ENCODE data around the gene PLP1.
"Not testable (repeated sequence)": the region's sequence is repeated elsewhere in the genome, so short reads cannot be mapped to it uniquely, and the experiment has no call there.

The PLP1 gene, protein sequence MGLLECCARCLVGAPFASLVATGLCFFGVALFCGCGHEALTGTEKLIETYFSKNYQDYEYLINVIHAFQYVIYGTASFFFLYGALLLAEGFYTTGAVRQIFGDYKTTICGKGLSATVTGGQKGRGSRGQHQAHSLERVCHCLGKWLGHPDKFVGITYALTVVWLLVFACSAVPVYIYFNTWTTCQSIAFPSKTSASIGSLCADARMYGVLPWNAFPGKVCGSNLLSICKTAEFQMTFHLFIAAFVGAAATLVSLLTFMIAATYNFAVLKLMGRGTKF

DNA sequence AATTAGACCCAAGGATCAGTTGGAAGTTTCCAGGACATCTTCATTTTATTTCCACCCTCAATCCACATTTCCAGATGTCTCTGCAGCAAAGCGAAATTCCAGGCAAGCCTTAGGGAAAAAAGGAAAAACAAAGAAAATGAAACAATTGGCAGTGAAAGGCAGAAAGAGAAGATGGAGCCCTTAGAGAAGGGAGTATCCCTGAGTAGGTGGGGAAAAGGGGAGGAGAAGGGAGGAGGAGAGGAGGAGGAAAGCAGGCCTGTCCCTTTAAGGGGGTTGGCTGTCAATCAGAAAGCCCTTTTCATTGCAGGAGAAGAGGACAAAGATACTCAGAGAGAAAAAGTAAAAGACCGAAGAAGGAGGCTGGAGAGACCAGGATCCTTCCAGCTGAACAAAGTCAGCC is at the start of gene PLP1:
Gene PLP1, plus strand, starts transcription at position 295 of the 400 bp plus-strand sequence. CDS start 156 bp downstream, outside the sequence.
- DNase-seq, result no peak

DNA sequence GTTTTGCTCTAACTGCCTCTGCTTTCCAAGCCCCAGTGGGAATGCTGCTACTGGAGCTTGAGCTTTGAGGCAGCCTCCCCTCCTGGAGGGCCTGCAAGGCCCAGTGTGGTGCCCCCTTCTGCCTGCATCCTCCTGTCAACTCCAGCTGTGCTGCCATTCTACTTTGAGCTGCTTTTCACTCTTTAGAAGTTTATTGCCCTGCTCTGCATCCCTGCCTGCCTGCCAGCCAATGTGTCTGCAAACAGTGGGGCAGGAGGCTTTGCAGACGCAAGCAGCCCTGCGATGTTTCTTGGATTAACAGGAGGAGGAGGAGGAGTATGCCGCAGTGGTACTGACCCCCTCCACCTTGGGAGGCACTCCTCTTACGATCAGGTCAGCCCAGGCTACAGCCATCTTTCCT is 49.5 kb upstream of the PLP1 start:
- DNase-seq, result no peak

DNA sequence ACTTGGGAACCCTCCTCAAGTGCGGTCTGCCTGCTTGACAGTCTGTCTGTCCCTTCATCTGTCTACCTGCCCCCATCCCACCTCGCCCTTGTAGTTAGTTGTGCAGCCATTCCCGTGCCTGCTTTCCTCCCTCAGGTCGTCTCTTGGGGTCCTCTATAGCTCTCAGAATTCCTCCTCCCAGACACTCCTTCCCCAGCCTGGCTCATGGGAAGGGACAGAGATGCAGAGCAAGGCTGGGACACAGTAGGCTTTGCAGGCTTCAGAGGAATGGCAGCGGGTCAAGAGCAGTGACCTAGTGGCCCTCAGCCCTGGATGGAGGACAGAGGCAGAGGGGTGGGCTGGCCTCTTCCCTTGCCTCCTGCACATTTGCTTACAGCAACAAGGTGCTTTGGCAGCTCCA is 47.6 kb upstream of the PLP1 start:
- no peak for DNase-seq

DNA sequence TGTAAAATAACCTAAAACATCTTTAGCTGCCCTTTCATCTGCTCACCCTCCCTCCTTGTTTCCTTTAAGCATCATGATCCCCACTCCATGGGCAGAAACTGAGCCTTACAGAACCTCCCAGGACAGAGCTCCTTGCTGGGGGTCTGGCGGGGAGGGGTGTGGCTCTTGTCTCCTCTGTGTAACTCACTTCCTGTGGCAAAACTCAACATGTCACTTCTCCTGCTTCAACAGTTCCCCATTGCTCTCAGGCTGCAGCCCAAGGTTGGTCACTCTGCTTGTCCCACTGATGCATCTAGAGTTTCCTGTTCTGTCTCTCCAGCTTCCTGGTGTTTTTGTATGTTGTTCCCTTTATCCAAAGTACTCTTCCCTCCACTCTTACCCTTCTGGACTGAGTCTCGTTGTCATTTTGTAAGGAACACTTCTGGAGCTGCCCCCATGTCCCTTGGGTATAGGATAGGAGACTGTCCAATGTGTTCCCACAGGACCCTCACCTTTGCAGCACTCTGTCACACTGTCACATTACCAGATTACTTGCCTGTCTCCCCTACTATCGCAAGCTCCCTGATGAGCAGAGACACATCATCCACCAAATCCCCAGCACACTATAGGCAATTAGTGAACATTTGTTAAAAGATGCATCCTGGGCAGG is 46.4 kb upstream of the PLP1 start:
- no peak for DNase-seq

DNA sequence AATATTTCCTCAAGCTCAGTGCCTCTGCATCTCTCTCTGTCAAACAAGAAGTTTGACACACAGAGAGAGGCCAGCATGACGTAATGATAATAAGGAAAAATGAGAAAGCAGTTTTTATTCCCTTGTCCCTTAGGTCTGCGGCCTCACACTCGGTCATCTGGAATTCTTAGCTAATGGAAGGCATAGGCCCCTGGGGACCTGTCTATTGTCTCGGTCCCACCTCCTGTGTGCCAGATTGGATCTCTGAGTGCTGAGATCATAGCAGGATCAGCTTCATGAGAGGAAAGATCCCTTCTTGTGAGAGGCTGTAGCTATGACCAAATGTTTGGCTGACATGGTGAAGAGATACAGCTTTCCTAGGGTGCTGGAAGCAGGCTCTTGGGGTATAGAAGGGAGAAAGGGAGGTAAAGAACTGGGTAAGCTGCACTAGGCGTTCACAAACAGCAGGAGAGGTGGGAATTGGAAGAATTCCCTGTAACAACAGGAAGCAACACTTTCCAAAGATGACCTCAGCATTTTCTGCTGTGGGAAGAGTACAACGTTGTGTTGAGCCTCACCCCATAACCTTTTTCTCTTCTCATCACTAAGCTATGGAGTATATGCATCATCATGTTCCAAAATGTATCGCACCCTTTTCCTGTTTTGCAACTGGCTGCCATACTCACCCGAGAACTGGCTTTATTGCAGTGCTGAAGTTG is 45.7 kb upstream of the PLP1 start:
- no peak for DNase-seq

DNA sequence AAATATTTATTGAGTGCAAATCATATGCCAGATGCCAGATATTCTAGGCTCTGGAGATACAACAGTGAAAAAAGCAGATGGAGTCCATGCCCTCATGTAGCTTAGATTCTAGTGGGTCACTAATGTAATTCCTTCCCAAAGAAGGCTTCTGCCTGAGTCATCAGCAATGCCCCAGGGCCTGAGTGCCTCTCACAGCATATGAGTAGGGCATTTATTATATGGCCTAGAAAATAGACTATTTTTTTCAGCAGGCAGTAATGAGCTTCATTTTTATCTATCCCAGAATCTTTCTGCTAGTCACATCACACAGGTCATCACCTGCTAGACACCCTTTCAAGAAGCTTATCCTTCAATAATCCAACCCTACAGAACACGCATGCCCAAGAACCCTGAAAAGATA is 43.6 kb upstream of the PLP1 start:
- DNase-seq, result no peak

DNA sequence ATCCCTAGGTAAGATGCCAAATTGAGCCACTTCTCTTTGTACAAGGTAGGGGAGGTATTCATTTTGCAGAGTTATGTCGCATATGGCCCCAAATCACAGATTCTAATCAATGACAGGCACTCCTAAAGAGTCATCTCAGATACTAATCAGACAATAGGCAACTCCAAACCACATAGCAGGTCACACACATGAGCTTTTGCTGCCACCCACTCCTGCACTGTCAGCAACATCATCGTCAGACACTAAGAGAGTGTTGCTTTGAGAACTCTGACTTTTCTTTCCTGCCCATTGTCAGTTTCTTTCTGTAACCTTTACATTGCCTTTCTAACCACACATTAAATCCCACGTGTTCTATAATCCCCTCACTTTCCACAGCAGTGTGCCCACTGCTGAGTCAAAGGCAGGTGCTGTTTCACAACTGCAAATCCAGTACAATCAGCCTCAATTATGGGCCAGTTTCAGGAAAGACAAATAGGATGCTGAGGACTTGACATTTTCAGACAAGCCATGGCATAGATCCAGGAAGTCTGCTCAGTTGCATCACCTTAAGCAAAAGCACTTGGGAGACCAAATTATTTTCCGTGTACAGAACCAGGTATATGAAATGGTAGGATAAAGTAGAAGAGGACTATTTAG is 42.4 kb upstream of the PLP1 start:
- DNase-seq, result no peak

DNA sequence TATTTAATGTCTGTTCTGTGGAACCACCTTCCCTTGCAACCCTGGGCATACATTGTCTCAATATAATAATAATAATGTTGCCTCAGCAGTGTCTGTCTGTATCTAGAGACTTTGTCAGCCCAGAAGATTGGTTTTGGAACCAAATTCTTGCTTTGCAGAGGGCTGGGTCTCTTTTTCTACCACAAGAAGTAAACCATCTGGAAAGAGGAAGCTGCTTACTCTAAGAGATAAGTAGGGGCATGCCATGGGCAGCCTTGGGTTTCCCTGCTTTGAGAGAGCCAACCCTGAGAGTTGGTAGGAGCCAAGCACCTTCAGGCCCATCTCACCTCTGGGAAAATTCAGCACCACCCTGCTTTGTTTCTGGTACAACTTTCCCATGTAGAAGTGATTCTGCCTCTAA is 38.9 kb upstream of the PLP1 start:
- DNase-seq, result no peak

DNA sequence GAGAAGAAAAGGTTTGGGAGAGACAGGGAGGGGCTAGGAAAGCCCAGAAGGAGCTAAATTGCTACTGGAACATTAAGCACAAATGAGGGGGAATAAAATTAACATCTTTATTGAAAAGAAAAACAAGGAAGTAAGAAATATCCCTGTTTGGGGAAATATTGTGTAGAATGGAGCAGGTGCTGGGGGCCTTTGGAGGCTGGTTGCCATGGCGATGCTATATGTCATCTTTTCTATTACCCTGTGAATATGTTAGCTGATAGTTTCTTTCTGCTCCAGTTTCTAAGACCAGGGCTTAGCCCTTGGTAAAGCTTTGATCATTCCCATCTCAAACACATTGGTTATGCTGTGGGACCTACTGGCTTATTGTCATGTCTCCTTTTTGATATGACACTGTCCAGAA is 37.2 kb upstream of the PLP1 start:
- no peak for DNase-seq

DNA sequence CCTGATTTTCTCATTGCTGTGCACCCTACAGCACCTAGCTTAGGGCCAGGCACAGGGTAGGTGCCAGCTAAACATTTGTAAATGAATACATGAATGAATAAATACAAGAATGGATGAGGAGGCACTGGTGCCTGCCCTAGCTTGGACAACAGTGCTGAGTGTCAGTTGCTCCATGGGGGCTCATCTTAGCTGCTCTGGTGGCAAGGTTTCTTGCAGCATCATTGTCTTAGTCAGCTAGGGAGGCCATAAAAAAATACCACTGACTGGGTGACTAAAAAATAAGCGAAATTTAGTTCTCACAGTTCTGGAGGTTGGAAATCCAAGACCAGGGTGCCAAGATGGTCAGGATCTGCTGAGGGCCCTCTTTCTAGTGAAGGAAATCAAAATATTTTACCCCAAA is 34.8 kb upstream of the PLP1 start:
- DNase-seq, result no peak

DNA sequence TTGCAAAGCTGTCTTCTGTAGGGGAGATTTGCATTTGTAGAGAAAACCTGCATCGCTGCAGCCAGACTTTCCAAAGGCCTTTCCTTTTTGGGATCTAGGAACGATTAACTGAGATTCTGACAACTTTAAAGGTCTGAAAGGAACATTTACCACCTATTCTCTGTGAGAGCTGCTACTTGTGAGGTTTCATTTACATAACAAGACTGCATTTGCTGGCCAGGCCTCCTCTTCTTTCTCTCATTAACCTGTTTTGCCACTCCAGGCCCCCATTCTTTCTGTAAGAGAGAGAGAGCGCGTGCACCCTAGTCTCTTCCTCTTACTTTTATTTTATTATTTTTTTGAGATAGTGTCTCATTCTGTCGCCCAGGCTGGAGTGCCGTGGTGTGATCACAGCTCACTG is 34.3 kb upstream of the PLP1 start:
- DNase-seq, result no peak

DNA sequence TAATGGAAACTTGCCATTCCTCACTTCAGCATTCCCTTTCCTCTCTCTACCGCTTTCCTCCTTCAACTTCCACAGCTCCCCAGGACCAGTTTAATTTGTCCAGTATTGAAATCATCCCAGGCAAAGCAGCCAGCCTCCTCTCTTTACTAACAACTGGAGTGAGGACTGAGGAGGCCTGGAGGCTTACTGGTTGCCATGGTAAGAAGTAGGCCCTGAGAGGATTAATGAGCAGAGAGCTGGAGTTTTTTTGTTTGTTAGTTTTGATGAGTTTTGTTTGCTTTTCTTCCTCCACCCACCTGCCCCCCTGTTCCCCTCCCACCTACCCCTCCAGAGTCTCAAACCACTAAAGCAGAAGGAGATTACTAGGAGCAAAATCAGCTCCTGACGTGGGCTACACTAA is 29.5 kb upstream of the PLP1 start:
- DNase-seq, result no peak

DNA sequence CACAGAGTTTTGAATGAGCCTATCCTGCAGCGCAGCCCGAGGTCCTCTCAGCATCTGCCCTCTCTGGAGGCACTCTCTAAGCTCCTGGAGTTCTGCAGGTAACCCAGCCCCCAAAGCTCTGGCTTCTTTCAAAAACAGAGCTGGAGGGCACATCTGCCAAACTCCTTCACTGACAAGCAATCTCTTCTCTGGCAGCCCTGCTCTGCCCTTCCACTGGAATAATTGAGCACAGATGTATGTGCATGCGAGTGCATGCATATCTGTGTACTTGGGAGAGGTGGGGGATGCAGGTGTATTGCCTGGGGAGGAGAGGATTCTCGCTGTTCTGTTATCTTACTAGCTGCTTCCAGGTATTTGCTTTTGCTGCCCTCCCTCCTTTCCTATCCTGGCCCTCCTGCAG is 22.2 kb upstream of the PLP1 start:
- no peak for DNase-seq

DNA sequence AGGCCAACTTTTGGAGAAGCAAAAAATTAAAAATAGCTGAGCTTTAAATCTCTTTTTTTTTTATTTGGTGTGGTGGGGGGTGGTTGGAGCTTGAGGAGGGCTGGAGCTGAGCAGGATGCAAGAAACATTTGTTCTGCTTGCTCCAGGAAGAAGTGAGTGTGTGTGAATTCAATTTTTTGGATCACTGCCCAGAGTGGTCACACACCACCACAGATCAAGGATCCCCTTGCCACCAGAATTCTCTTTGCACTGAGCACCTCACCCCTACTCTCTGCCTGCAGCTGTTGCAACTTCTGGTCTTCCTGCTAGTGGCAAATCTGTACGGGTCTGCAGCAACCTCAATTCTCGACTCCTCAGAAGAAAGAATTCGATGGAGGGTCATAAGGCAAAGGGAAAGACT is 19.9 kb upstream of the PLP1 start:
- no peak for DNase-seq

DNA sequence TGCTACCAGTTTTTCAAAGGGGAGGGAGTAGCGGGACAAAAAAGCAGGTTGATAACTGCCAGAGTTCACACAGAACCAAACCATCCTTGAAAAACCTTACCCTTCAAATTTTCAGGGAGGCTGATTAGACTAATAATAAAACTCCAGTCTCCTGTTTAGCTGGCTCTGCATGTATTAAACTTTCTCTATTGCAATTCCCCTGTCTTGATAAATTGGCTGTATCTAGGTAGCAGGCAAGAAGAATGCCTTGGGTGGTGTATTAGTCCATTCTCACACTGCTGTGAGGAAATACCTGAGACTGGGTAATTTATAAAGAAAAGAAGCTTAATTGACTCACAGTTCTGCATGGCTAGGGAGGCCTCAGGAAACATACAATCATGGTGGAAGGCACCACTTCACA is 18.1 kb upstream of the PLP1 start:
- no peak for DNase-seq

DNA sequence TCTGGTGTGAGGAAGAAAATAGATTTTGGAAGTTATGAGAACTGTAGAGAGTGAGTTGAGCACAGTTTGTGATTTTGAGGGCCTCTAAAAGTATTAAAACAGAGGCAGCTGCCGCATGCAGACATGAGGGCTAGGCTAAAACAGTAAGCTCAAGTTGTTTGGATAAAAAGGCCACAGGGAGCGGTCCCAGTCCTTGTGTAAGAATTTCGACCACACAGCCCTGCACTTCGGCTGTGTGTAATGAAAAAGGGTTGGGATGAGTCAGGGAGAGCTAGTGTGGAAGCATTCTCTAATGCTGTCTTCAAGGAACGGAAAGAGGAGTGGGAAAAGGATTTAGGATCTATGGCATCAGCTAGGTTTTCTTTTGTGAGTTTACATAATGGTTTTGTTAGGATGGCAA is 13.1 kb upstream of the PLP1 start:
- not testable (repeated sequence) for DNase-seq

DNA sequence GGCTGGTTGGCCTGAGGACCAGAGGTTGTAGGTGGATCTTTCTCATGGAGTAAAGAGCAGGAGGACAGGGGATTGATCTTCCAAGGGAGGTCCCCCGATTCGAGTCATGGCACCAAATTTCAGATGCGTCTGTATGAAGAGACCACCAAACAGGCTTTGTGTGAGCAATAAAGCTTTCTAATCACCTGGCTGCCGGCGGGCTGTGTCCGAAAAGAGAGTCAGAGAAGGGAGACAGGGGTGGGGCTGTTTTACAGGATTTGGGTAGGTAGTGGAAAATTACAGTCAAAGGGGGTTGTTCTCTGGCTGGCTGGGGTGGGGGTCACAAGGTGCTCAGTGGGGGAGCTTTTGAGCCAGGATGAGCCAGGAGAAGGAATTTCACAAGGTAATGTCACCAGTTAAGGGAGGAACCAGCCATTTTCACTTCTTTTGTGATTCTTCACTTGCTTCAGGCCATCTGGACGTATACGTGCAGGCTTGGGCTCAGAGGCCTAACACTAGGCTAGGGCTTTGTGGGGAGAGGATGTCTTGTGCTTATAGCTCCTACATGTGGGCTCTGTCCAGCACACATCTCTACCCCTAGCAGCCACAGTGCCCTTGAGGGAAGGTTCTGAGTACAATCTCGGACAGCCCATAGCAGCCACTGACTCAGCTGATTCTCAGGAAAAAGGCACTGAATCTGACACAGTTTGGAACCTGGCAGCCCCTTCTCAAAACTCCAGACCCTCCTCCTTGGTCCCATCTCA is 9.7 kb upstream of the PLP1 start:
- not testable (repeated sequence) for DNase-seq

DNA sequence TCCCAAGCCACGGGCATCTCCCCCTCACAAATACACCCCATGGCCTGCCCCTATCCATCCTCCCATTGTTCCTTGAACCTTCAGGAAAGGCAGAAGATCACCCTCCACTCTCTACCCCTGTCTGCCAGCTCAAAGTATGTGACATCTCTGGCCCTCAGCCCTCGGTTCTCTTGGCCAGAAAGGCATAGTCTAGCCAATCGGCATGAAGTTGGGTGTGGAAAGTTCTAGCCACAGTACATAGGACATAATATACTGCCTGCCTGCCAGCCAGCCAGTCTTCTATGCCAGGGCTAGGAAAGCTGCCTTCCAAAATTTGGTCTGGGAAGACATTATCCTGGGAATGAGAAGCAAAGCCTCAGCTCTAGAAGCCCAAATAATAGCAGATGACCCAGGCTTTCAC is 3.2 kb upstream of the PLP1 start:
- DNase-seq, result no peak

DNA sequence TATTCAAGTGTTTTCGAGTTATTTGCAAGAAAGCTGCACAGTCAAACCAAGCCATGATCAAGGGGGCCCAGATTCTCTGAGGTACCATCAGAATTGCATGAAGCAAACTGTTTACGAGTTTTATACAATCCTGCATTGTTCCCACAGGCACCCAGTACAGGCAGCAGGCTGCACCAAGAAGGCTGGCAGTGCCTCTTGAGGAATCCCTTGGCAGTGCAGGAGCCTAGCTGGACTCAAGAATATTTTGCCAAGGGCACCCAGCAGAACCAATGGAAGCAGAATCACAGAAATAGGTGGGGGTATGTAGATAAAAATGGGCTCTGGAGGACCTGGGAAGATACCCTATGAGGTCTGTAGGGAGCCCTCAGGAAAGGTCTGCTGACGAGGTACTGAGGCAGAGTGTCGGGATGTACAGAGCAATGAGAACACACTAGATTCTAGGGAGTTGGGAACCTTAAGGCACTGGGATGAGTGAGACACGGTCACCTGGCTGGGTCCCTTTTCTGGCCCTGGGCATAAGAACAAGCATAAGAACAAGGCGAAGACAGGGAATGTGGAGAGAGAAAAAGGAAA is 2.5 kb upstream of the PLP1 start:
- peak in 1 of 2 experiments; percentile 15 for DNase-seq

DNA sequence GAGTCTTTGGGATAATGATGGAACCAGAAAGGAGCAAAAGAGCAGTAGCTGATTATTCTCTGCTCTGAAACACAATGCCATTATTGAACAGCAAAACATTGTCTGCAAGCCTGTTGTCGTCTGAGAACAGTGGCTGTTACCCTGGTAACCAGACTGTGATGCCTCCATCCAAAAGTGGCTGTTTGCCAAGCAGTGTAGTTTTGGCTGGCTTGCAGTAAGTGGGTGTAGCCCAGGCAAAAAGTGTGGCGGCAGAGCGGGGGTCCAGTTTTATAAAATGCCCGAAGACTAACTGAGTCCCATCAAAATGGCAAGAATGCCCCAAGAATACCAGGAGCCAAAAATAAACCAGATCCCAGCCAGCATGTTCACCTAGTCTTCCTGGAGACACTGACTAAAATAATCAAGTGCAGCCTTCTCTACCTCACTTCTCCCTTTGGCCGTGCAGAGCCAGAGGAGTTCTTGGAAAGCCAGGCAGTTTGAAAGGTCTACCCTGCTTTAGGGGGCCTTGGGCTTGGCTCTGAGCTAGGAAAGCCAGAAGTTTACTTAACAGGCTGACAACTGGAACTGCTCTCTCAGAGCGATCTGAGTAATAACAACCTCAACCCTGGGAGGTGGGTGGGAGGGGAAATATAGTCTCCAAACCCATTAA is 2.6 kb downstream of the PLP1 start:
- DNase-seq, result no peak

DNA sequence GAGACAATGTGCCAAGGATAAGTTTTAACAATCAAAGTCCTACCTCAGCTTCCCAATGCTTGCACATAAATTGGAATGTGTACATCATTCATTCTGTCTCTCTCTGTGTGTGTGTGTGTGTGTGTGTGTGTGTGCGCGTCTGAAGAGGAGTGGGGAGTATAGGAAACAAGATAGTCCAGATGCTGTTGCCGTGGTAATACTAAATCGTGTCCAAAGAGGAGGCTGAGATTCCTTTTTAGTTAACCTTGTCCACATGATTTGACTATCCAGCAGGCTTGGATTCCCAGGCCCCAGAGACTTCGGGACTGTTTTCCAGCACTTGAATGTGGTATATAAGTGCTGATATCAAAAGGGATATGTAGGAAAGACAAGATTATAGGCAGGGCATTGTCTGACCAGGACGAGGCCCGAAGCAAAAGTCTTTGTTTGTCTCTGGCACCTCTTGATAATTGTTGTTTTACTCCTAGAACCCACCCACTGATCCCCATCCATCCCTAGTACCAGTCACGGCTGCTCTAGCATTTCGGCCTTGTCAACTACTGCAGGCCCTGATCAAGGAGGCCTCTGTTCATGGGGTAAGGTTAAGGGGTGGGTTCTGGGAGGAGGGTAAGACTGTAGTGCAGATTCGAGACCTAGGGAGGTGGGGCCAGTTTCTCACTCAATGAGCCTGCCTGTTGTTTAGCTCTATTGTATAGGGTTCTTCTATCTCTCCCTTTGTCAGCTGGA is 3.9 kb downstream of the PLP1 start:
- DNase-seq, result no peak

DNA sequence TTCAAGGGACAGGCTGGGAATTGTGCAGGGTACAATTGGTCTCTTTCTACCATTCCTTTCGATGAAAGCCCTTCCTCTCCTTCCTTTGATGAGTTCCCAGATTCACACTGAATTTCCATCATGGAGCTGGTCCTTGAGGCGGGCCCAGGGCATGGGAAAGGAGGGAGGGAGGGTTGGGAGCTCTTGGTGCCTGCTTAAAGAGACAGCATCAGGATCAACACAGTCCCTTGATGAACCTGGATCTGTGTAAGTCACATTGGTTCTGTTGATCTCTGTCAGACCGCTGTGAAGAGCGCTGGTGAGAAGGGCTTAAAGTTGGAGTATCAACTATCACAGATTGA is 4.4 kb downstream of the PLP1 start:
- DNase-seq, result no peak
